Non-pigmented ciliary epithelial cell (primary cell): Measurements from ENCODE around the gene NR1D1.

Source experiments
- DNase-seq: peaks from one replicate; pipeline ENCODE4 v3.0.0-alpha.2; 2010; ENCODE audit warnings: low read depth

The NR1D1 gene

DNA sequence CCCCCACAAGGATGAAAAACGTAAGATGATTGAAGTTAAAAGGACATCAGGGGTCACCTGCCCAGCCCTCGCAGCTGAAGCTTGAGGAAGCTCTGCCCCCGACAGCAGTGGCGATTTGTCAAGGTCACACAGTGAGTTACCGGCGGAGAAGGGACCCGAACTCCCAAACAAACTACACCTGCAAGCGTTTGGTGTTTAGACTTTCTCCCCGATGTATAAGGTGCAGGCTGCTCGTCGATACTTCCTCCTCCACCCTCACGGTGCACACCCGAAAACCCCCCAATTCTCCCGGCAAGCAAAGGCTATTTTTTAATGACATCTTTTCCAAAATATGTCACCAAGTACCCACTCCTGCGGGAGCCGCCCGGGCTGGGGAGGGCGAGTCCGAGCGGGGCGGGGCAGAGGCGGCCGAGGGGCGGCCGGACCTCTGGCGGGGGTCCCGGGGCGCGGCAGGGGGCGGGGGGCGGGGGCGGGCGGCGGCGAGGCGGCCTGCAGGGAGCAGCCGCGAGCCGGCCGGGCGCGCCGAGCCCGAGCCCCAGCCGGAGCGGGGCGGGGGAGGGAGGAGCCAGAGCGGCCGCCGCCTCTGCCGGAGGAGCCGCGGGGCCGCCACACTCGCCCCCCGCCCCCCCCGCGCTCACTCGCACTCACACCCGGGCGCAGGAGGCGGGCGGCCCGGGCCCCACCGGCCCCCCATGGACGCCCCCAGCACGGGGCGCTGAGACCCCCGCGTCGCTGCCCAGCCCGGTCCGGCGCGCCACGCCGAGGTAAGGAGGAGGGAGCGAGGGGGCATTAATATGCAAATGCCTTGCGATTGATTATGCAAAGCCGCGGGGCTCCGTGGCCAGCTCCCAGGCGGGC lies 37.8 kb downstream of the NR1D1 start, which contains the start of gene THRA:
TSS of gene THRA (plus strand) at position 637 of the 858 bp plus-strand sequence. CDS start 11,524 bp downstream, outside the sequence.
- no peak for DNase-seq

- DNase-seq = no peak
These were observed 38.8 kb downstream of the NR1D1 start for GRCh38 chr17:40061609-40062038.

- no peak for DNase-seq
These were observed 39.3 kb downstream of the NR1D1 start for GRCh38 chr17:40060887-40061608.

DNA sequence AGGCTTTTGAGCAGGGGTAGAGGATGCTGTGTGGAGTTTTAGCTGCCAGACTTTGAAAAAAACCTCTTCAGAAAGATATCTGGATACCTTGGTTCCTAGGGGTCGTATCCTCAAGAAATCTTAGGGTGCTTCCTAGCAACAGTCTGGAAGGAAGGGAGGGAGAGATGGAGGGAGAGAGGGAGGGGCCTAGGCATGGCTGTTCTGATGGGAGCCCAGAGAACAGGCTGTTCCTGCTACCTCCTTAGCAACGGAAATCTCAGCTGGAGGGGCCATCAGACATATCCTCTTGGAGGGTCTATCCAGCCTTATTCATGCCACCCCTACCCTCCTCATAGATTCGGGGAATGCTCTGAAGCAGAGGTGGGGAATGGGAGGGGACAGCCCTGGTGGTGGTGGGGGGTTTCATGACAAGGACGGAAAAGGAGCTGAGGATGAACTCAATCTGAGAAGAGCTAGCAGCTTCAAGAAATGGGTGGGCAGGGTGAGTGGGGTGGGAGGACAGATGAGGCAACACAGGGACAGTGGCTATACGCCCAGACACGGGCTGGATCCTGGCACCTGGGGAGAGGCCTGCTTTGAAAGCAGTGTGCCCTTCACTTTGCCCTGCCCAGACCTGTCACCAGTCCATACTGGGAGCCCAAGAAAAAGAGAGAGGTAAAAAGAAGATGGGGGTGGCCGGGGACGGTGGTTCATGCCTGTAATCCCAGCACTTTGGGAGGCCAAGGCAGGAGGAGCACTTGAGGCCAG lies 40.5 kb downstream of the NR1D1 start:
- no peak for DNase-seq

DNA sequence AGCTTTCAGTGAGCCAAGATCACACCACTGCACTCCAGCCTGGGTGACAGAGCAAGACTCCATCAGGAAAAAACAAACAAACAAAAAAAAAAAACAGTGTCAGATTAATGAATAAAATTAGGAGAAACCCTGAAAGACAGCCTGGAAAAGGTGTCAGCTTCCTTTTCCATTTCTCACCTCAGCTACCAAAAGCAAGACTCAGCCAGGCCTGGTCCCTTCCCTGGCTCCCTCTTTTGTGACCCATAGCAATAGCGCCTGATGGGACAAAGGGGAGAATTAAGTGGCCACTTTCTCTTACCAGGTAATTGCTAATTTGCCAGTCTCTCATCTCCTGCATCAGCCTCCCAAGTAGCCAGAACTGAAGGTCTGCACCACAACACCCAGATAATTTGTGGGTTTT lies 41.5 kb downstream of the NR1D1 start:
- no peak for DNase-seq

GRCh38 chr17:40058186-40058784 lies 42.1 kb downstream of the NR1D1 start:
- no peak for DNase-seq

GRCh38 chr17:40056379-40057015 lies 43.9 kb downstream of the NR1D1 start:
- DNase-seq = no peak
